Measurements from ENCODE around the gene ZNF512B. TPM values are rescaled to one million over a fixed set of nuclear protein-coding genes. Genes with fewer than 3 reads are reported as not detected.

ZNF512B gene
- total and polyA plus RNA-seq, 2 experiments from 2014 or later: 6.1 to 28.8 TPM

DNA sequence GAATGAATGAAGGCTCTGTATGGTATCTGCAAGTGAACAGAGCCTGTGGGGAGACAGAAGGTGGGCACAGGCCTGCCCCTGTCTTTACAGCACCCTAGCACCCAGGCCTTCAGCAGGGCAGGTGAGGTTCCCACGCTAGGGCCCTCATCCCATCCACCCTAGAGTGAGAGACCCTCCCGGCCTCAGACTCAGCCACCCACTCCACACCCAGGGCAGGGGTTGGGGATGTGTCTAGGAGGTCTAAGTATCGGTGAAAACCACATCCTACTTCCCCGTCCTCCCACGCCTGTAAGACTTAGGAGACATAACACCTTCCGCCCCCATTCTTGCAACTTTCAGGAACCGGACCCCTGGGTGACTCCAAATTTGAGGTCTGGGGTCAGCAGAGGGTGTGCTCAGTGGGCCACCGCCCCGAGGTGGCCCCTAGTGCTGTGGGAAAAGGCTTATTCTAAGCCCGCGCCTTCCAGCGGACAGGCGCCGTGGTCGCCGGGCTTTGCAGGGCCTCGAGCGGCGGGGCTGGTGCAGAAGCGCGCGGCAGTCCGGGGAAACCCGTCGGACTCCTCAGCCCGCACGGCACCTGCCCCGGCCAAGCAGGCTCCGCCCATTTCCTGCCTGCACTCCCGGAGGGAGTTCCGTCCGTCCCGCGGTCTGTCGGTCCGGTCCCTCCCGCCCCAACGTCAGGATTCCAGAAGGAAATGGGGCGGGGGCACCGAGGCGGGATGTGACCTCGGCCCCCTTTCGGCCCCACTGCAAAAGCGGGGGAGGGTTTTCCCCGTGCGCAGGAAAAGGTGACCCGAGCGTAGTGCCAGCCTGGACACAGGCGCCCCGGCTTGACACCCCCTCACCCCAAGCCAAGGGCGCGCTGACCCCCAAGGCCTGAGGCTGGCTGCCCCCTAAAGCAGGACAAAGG is 8.8 kb upstream of the ZNF512B start:
- H3K36me3 Mint-ChIP-seq (ENCODE audit: low read depth): peaks cover 16% of the 10 kb centered on the region
- DNase-seq (ENCODE audit: low spot score): peak; percentile 94
- peaks cover 18% of the 10 kb centered on the region for H3K4me1 ChIP-seq (ENCODE audit: insufficient read depth)

More for the DNA sequence above, 8.8 kb upstream of the ZNF512B start:
- H3K4me3 ChIP-seq: peak overlapping the region; percentile 98
- H3F3A ChIP-seq (replicated peaks; ENCODE audit: low read depth): peaks cover 21% of the 10 kb centered on the region
- H3K9me3 Mint-ChIP-seq: no peaks in the 10 kb centered on the region; the same call in 1 of the 3 replicates
- ATAC-seq: peak; percentile 46
- peaks cover 15% of the 10 kb centered on the region for H3K27me3 ChIP-seq (ENCODE audit: insufficient read depth)
- TF ChIP-seq CREB1 (CRISPR knock-in tag; IDR thresholded peaks at IDR 0.05; ENCODE audit: low read depth) (no peak), ZNF331 (CRISPR knock-in tag; IDR thresholded peaks at IDR 0.05; ENCODE audit: low read depth) (no peak), ZNF114 (CRISPR knock-in tag; IDR thresholded peaks at IDR 0.05) (no peak), ETS1 (IDR thresholded peaks at IDR 0.05) (peak; percentile 83; the same call in 1 of the 2 replicates), JUNB (IDR thresholded peaks at IDR 0.05; ENCODE audit: unreplicated experiment) (no peak), EZH2phosphoT487 (IDR thresholded peaks at IDR 0.05; ENCODE audit: unreplicated experiment) (no peak), EZH2 (IDR thresholded peaks at IDR 0.05; ENCODE audit: low read depth, unreplicated experiment) (no peak), STAT1 (IDR thresholded peaks at IDR 0.05; ENCODE audit: unreplicated experiment) (no peak), POLR2AphosphoS5 (IDR thresholded peaks at IDR 0.05; ENCODE audit: low read depth) (peak; percentile 64; the same call in 1 of the 2 replicates), REST (IDR thresholded peaks at IDR 0.05; ENCODE audit: unreplicated experiment) (no peak), NANOG (IDR thresholded peaks at IDR 0.05; ENCODE audit: borderline replicate concordance) (no peak)
- TF ChIP-seq, protein P1, sequence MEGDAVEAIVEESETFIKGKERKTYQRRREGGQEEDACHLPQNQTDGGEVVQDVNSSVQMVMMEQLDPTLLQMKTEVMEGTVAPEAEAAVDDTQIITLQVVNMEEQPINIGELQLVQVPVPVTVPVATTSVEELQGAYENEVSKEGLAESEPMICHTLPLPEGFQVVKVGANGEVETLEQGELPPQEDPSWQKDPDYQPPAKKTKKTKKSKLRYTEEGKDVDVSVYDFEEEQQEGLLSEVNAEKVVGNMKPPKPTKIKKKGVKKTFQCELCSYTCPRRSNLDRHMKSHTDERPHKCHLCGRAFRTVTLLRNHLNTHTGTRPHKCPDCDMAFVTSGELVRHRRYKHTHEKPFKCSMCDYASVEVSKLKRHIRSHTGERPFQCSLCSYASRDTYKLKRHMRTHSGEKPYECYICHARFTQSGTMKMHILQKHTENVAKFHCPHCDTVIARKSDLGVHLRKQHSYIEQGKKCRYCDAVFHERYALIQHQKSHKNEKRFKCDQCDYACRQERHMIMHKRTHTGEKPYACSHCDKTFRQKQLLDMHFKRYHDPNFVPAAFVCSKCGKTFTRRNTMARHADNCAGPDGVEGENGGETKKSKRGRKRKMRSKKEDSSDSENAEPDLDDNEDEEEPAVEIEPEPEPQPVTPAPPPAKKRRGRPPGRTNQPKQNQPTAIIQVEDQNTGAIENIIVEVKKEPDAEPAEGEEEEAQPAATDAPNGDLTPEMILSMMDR (conservative IDR thresholded peaks at IDR 0.05; ENCODE audit: low read depth in 2 of 2): no peak
- TF ChIP-seq, protein P2, sequence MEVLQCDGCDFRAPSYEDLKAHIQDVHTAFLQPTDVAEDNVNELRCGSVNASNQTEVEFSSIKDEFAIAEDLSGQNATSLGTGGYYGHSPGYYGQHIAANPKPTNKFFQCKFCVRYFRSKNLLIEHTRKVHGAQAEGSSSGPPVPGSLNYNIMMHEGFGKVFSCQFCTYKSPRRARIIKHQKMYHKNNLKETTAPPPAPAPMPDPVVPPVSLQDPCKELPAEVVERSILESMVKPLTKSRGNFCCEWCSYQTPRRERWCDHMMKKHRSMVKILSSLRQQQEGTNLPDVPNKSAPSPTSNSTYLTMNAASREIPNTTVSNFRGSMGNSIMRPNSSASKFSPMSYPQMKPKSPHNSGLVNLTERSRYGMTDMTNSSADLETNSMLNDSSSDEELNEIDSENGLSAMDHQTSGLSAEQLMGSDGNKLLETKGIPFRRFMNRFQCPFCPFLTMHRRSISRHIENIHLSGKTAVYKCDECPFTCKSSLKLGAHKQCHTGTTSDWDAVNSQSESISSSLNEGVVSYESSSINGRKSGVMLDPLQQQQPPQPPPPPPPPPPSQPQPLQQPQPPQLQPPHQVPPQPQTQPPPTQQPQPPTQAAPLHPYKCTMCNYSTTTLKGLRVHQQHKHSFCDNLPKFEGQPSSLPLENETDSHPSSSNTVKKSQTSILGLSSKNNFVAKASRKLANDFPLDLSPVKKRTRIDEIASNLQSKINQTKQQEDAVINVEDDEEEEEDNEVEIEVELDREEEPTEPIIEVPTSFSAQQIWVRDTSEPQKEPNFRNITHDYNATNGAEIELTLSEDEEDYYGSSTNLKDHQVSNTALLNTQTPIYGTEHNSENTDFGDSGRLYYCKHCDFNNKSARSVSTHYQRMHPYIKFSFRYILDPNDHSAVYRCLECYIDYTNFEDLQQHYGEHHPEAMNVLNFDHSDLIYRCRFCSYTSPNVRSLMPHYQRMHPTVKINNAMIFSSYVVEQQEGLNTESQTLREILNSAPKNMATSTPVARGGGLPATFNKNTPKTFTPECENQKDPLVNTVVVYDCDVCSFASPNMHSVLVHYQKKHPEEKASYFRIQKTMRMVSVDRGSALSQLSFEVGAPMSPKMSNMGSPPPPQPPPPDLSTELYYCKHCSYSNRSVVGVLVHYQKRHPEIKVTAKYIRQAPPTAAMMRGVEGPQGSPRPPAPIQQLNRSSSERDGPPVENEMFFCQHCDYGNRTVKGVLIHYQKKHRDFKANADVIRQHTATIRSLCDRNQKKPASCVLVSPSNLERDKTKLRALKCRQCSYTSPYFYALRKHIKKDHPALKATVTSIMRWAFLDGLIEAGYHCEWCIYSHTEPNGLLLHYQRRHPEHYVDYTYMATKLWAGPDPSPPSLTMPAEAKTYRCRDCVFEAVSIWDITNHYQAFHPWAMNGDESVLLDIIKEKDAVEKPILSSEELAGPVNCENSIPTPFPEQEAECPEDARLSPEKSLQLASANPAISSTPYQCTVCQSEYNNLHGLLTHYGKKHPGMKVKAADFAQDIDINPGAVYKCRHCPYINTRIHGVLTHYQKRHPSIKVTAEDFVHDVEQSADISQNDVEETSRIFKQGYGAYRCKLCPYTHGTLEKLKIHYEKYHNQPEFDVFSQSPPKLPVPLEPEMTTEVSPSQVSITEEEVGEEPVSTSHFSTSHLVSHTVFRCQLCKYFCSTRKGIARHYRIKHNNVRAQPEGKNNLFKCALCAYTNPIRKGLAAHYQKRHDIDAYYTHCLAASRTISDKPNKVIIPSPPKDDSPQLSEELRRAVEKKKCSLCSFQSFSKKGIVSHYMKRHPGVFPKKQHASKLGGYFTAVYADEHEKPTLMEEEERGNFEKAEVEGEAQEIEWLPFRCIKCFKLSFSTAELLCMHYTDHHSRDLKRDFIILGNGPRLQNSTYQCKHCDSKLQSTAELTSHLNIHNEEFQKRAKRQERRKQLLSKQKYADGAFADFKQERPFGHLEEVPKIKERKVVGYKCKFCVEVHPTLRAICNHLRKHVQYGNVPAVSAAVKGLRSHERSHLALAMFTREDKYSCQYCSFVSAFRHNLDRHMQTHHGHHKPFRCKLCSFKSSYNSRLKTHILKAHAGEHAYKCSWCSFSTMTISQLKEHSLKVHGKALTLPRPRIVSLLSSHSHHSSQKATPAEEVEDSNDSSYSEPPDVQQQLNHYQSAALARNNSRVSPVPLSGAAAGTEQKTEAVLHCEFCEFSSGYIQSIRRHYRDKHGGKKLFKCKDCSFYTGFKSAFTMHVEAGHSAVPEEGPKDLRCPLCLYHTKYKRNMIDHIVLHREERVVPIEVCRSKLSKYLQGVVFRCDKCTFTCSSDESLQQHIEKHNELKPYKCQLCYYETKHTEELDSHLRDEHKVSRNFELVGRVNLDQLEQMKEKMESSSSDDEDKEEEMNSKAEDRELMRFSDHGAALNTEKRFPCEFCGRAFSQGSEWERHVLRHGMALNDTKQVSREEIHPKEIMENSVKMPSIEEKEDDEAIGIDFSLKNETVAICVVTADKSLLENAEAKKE (CRISPR knock-in tag; IDR thresholded peaks at IDR 0.05): no peak
- H3K4me2 ChIP-seq: peak overlapping the region; percentile 86
- peak overlapping the region; percentile 93 for H2AFZ ChIP-seq
- peaks cover 9% of the 10 kb centered on the region; the same call in 1 of the 2 replicates for H4K20me1 ChIP-seq (replicated peaks; ENCODE audit: insufficient read depth)
- H3K36me3 ChIP-seq (ENCODE audit: insufficient read depth): no peaks in the 10 kb centered on the region
- H3K4me3 Mint-ChIP-seq: peak overlapping the region; percentile 79
- no peak overlapping the region for H3K27ac Mint-ChIP-seq
- peaks cover 26% of the 10 kb centered on the region for H3K27me3 Mint-ChIP-seq (ENCODE audit: insufficient read depth, low read depth, poor library complexity)
- H3K4me1 Mint-ChIP-seq: peaks cover 33% of the 10 kb centered on the region
- no peaks in the 10 kb centered on the region for H3K9me2 ChIP-seq (ENCODE audit: insufficient read depth)
- H3K79me2 ChIP-seq (replicated peaks; ENCODE audit: insufficient read depth): peaks cover 17% of the 10 kb centered on the region
- H3K27ac ChIP-seq (ENCODE audit: low read depth): no peak overlapping the region
